ENCODE measurements around the gene CD74.

The CD74 gene

GRCh38 chr5:150457562-150458240, 45.0 kb upstream of the CD74 start:
- no peak for TF ChIP-seq TAF1 (IDR thresholded peaks at IDR 0.05; ENCODE audit: borderline replicate concordance, insufficient read depth, low read length)
- TF ChIP-seq SIN3A (IDR thresholded peaks at IDR 0.05; ENCODE audit: borderline replicate concordance, insufficient read depth, low read length), result no peak
- no peak for TF ChIP-seq POLR2AphosphoS5 (IDR thresholded peaks at IDR 0.05; ENCODE audit: low read depth, low read length)
- TF ChIP-seq REST (IDR thresholded peaks at IDR 0.05; ENCODE audit: insufficient read depth in 1 of 2, low read depth in 2 of 2, low read length in 2 of 2), result no peak

- TF ChIP-seq POLR2AphosphoS5 (IDR thresholded peaks at IDR 0.05; ENCODE audit: low read depth, low read length) (no peak), TAF1 (IDR thresholded peaks at IDR 0.05; ENCODE audit: borderline replicate concordance, insufficient read depth, low read length) (no peak), SIN3A (IDR thresholded peaks at IDR 0.05; ENCODE audit: borderline replicate concordance, insufficient read depth, low read length) (no peak), REST (IDR thresholded peaks at IDR 0.05; ENCODE audit: insufficient read depth in 1 of 2, low read depth in 2 of 2, low read length in 2 of 2) (no peak), FOXP2 (optimal IDR thresholded peaks at IDR 0.05; ENCODE audit: borderline replicate concordance, extremely low read depth, extremely low read length, insufficient read depth) (no peak)
Observed at GRCh38 chr5:150457121-150457520, 44.4 kb upstream of the CD74 start.

- no peak for TF ChIP-seq POLR2AphosphoS5 (IDR thresholded peaks at IDR 0.05; ENCODE audit: low read depth, low read length)
- TF ChIP-seq TAF1 (IDR thresholded peaks at IDR 0.05; ENCODE audit: borderline replicate concordance, insufficient read depth, low read length), result no peak
- TF ChIP-seq FOXP2 (optimal IDR thresholded peaks at IDR 0.05; ENCODE audit: borderline replicate concordance, extremely low read depth, extremely low read length, insufficient read depth), result no peak
- TF ChIP-seq REST (IDR thresholded peaks at IDR 0.05; ENCODE audit: insufficient read depth in 1 of 2, low read depth in 2 of 2, low read length in 2 of 2), result no peak
- TF ChIP-seq SIN3A (IDR thresholded peaks at IDR 0.05; ENCODE audit: borderline replicate concordance, insufficient read depth, low read length), result no peak
Observed at GRCh38 chr5:150454492-150455229, 42.0 kb upstream of the CD74 start.

- TF ChIP-seq TAF1 (IDR thresholded peaks at IDR 0.05; ENCODE audit: borderline replicate concordance, insufficient read depth, low read length) (no peak), SIN3A (IDR thresholded peaks at IDR 0.05; ENCODE audit: borderline replicate concordance, insufficient read depth, low read length) (no peak), FOXP2 (optimal IDR thresholded peaks at IDR 0.05; ENCODE audit: borderline replicate concordance, extremely low read depth, extremely low read length, insufficient read depth) (no peak), POLR2AphosphoS5 (IDR thresholded peaks at IDR 0.05; ENCODE audit: low read depth, low read length) (no peak), REST (IDR thresholded peaks at IDR 0.05; ENCODE audit: insufficient read depth in 1 of 2, low read depth in 2 of 2, low read length in 2 of 2) (no peak)
Observed at GRCh38 chr5:150452914-150453313, 40.2 kb upstream of the CD74 start.

Measured in PFSK-1 (cell line).